Right lobe of liver (tissue), 6 donors: ENCODE measurements around the gene ZNF415. TPM values are rescaled to one million over a fixed set of nuclear protein-coding genes. Genes with fewer than 3 reads are reported as not detected.

ENCODE experiments used
- ATAC-seq, 4 donors: fragments of 200-7000 bp; cut with Tn5 transposase; one replicate each; pipeline ENCODE4 v1.9.1; 2020; ENCODE audit warnings: mild to moderate bottlenecking in 4 of 4, moderate library complexity in 4 of 4
- DNase-seq, 3 donors: peaks; one replicate each; pipeline ENCODE4 v3.0.0-alpha.2; 2020
- H3K27ac ChIP-seq, 3 donors: fragments of 200-600 bp; one replicate each; pipeline ENCODE4 v1.8.0; 2022
- H3K27me3 ChIP-seq, 2 donors: fragments of 200-600 bp; one replicate each; pipeline ENCODE4 v1.8.0; 2022
- H3K36me3 ChIP-seq, 4 donors: fragments of 200-600 bp; sonication (generic) in 1 of 4; one replicate each; pipeline versions ENCODE4 v1.5.1 to v1.8.0; 2017 to 2022; ENCODE audit warnings: control low read depth in 1 of 4
- H3K4me1 ChIP-seq, 4 donors: fragments of 200-600 bp; sonication (generic) in 1 of 4; one replicate each; pipeline versions ENCODE4 v1.5.1 to v1.8.0; 2017 to 2022; ENCODE audit warnings: control low read depth in 1 of 4
- H3K4me3 ChIP-seq, 3 donors: fragments of 200-600 bp; one replicate each; pipeline ENCODE4 v1.8.0; 2022
- H3K9me3 ChIP-seq, 4 donors: fragments of 200-600 bp; sonication (generic) in 1 of 4; one replicate each; pipeline versions ENCODE4 v1.5.1 to v1.8.0; 2017 to 2022; ENCODE audit warnings: control low read depth in 1 of 4
- POLR2A ChIP-seq: fragments of 450-650 bp; IDR thresholded peaks from one replicate; pipeline ENCODE4 v1.6.1; 2017; ENCODE audit warnings: antibody characterized with exemption, mild to moderate bottlenecking
- WGBS: methylation state at CpG from one replicate; pipeline ENCODE4 v1.1.6; 2018; ENCODE audit warnings: low coverage, low lambda C conversion rate; ENCODE audit not compliant: insufficient coverage; ENCODE audit errors: missing lambda C conversion rate; 5-methylcytosine and 5-hydroxymethylcytosine counted together
- intact Hi-C, 2 donors: fragments of 100-400 bp; cut with DNase I; formaldehyde crosslinking; loops; one replicate each; pipeline versions ENCODE4 v1.11.2 to v1.14.1; 2022
- total RNA-seq, 6 experiments: library from RNA; depleted of rRNA in 2 of 6; stranded (reverse); fragments of >200 nt in 2 of 6; fragmentation: NEBNext Ultra II Directional in 3 of 6; extraction: Animal tissue kit (Norgen Biotek cat#: 25700) in 3 of 6; gene quantifications; one replicate each; pipeline versions ENCODE4 v1.1.0 to v1.2.4, GENCODE V29; 2016 to 2023
- TF ChIP-seq, protein P1 (sequence below), 4 donors: fragments of 200-600 bp in 3 of 4; fragments of 450-650 bp in 1 of 4; IDR thresholded peaks; one replicate each; pipeline versions ENCODE4 v1.5.1 to v1.8.0; 2016 to 2022; ENCODE audit warnings: antibody characterized with exemption in 4 of 4, mild to moderate bottlenecking in 2 of 4
- donor health status: DM: no; HTN: yes; CAD: no.
- donor health status: DM: no; HTN: no; CAD: no.
- donor health status: DM: no; HTN: no; CAD: no.
- donor health status: DM: no; HTN: yes; CAD: no.
- donor health status: DM: no; HTN: yes; CAD: no.

The ZNF415 gene
- total RNA-seq, 6 experiments from 2014 or later = 0.12 to 1.3 (median 0.47) TPM

DNA sequence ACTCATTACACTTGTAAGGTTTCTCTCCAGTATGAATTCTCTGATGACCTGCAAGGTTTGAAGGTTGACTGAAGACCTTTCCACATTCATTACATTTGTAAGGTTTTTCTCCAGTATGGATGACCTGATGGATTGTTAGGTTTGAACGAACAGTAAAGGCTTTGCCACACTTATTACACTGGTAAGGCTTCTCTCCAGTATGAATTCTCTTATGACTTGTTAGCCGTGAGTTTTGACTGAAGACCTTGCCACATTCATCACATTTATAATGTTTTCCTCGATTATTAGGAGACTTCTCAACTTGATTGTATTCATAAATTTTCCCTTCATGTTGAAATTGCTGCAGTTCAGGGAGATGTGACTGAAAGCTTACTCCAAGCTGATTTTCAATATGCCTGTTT is 33.0 kb upstream of the ZNF415 start:
- no peak for ATAC-seq
- Histone ChIP-seq H3K9me3 (peaks cover 0 to 10% (median 0%) of the 10 kb centered on the region in 4 donors), H3K4me1 (no peaks in the 10 kb centered on the region), H3K27ac (no peak overlapping the region), H3K27me3 (no peaks in the 10 kb centered on the region), H3K4me3 (no peak overlapping the region), H3K36me3 (no peaks in the 10 kb centered on the region)
- 57% methylated on average over 1 of the region's 3 CpGs for WGBS
- DNase-seq = no peak
- intact Hi-C loops = no loop called here
- no peak for TF ChIP-seq POLR2A
- TF ChIP-seq, protein P1, sequence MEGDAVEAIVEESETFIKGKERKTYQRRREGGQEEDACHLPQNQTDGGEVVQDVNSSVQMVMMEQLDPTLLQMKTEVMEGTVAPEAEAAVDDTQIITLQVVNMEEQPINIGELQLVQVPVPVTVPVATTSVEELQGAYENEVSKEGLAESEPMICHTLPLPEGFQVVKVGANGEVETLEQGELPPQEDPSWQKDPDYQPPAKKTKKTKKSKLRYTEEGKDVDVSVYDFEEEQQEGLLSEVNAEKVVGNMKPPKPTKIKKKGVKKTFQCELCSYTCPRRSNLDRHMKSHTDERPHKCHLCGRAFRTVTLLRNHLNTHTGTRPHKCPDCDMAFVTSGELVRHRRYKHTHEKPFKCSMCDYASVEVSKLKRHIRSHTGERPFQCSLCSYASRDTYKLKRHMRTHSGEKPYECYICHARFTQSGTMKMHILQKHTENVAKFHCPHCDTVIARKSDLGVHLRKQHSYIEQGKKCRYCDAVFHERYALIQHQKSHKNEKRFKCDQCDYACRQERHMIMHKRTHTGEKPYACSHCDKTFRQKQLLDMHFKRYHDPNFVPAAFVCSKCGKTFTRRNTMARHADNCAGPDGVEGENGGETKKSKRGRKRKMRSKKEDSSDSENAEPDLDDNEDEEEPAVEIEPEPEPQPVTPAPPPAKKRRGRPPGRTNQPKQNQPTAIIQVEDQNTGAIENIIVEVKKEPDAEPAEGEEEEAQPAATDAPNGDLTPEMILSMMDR (IDR thresholded peaks at IDR 0.05) = no peak

DNA sequence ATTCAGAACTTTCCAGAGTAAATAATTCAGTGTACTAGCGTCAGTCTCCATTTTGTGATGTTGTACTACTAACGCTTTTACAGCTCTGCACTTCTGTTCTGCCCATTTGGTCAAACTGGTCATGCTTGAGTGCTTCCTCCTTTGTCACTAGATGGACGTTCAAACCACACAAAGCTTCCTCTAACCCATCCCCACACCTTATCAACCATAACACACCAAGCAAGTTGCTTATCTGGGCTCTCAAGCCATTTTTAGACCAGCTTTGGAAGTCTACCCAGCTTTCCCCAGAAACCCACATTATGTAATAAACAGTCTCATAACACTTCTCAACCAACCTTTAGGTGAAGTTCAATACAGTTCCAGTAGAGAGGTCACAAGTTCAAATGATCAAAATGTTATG is 28.4 kb upstream of the ZNF415 start:
- Histone ChIP-seq H3K27me3 (no peaks in the 10 kb centered on the region), H3K9me3 (peaks cover 0 to 5% (median 0%) of the 10 kb centered on the region in 4 donors), H3K27ac (no peak overlapping the region), H3K4me1 (no peaks in the 10 kb centered on the region), H3K36me3 (no peaks in the 10 kb centered on the region), H3K4me3 (no peak overlapping the region)
- intact Hi-C loops = no loop called here
- no peak for TF ChIP-seq POLR2A
- TF ChIP-seq, protein P1 (IDR thresholded peaks at IDR 0.05) = no peak
- ATAC-seq (no peak), DNase-seq (no peak)
- WGBS = 49% methylated on average over 3 of the region's 3 CpGs

DNA sequence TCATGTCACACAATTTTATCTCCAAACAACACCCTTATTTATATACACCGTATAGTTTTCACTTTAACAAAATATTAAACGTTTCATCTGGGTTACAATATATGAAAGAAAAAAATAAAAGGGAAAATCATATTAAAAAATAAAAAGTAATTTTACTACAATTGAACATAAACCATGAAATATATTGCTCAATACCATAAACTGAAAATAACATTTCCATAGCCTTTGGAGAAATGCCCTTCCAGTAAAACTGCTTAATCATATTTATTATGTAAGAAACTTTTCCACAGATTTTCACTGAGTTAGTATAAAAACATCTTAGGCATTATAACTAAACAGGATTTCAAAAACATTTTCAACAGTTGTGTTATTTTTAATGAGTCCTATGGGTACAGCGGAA is 27.6 kb upstream of the ZNF415 start:
- DNase-seq = no peak
- peaks cover 0 to 3% (median 0%) of the 10 kb centered on the region in 4 donors for H3K9me3 ChIP-seq
- H3K4me1 ChIP-seq = no peaks in the 10 kb centered on the region
- H3K36me3 ChIP-seq = no peaks in the 10 kb centered on the region
- intact Hi-C loops = no loop called here
- H3K27me3 ChIP-seq = no peaks in the 10 kb centered on the region
- 83% methylated on average over 3 of the region's 3 CpGs for WGBS
- no peak overlapping the region for H3K27ac ChIP-seq
- no peak for ATAC-seq
- no peak overlapping the region for H3K4me3 ChIP-seq
- TF ChIP-seq, protein P1 (IDR thresholded peaks at IDR 0.05) = no peak
- TF ChIP-seq POLR2A = no peak

DNA sequence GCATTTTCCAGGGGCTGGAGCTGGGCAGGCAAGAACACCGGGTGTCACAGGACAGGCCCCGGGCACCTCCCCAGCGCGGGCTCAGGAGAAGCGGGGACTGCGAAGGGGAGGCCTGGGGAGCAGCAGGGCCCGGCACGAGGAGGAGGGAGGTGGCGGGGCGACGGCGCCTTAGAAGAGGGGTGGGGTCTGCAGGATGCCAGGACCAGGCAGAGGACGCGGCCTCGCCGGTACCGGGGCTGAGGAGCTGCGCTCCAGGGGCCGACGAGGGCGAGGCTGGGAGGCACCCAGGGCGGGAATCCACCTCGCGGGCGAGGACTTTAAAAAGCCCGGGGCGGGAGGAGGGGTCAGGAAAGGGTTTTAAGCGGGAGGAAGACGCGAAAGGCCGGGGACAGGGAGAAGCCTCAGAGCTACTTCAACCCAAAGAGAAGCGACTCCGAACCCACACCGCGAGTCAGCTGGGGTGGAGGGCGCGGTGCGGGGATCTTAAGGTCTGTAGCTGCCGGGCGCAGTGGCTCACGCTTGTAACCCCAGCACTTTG is 25.5 kb upstream of the ZNF415 start:
- Histone ChIP-seq H3K36me3 (no peaks in the 10 kb centered on the region), H3K4me3 (peak overlapping the region; percentile 45 to 67 (median 46)), H3K9me3 (no peaks in the 10 kb centered on the region), H3K4me1 (no peaks in the 10 kb centered on the region), H3K27ac (peak overlapping the region; percentile 1 to 40 (median 40)), H3K27me3 (no peaks in the 10 kb centered on the region)
- peak; percentile 31 to 48 (median 34) for ATAC-seq
- intact Hi-C loops = no loop called here
- TF ChIP-seq POLR2A = no peak
- TF ChIP-seq, protein P1 (IDR thresholded peaks at IDR 0.05) = no peak
- peak; percentile 28 to 58 (median 42) for DNase-seq
- WGBS = 8% methylated on average over 20 of the region's 41 CpGs

DNA sequence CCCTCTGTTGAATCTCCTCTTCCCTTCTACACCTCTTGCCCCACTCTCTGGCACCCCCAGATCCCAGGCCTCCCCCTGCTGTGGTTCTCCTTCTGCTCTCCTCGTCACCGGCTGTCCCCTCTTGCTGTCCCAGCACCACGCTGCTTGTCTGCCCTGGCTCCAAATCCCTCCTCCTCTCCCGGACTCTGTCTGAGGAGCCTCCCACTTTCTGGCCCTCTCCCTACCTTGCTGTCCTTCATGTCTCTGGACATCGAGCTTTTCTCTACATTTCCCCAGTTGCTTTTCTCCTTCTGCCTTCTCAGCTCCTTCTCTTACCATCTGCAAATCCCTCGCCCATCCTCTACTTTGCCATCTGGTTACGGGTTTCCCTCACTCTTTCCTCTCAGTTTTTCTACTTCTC is 24.9 kb upstream of the ZNF415 start:
- Histone ChIP-seq H3K36me3 (no peaks in the 10 kb centered on the region), H3K9me3 (no peaks in the 10 kb centered on the region), H3K4me3 (peak overlapping the region; percentile 45 to 67 (median 46)), H3K27ac (no peak overlapping the region), H3K4me1 (no peaks in the 10 kb centered on the region), H3K27me3 (no peaks in the 10 kb centered on the region)
- intact Hi-C loops = no loop called here
- 52% methylated on average over 7 of the region's 7 CpGs for WGBS
- ATAC-seq (peak in 1 of 4 donors; percentile 30), DNase-seq (peak in 1 of 3 donors; percentile 21)
- no peak for TF ChIP-seq POLR2A
- TF ChIP-seq, protein P1 (IDR thresholded peaks at IDR 0.05) = no peak
